H9 (cell line): Measurements from ENCODE around the gene GRIK4. TPM values are rescaled to one million over a fixed set of nuclear protein-coding genes. Genes with fewer than 3 reads are reported as not detected.

Experiments used
- DNase-seq: peaks from one replicate; pipeline ENCODE4 v3.0.0-alpha.2; 2017
- H2AFZ ChIP-seq: one replicate; pipeline ENCODE4 v1.6.1; 2013; ENCODE audit warnings: mild to moderate bottlenecking, low read length, control low read depth, moderate library complexity
- H2AK5ac ChIP-seq: 2 replicates; pipeline ENCODE4 v1.6.1; 2013; ENCODE audit warnings: low read length, control low read depth, mixed read lengths; ENCODE audit not compliant: insufficient read length
- H2BK120ac ChIP-seq: one replicate; pipeline ENCODE4 v1.6.1; 2013; ENCODE audit warnings: low read depth, mild to moderate bottlenecking, low read length, control low read depth, inconsistent platforms; ENCODE audit not compliant: poor library complexity, severe bottlenecking
- H2BK12ac ChIP-seq: 2 replicates; pipeline ENCODE4 v1.6.1; 2013; ENCODE audit warnings: low read length, control low read depth, mixed read lengths, low read depth; ENCODE audit not compliant: insufficient read length
- H2BK15ac ChIP-seq: 2 replicates; pipeline ENCODE4 v1.6.1; 2013; ENCODE audit warnings: low read depth, low read length, control low read depth
- H2BK20ac ChIP-seq: one replicate; pipeline ENCODE4 v1.6.1; 2013; ENCODE audit warnings: low read depth, mild to moderate bottlenecking, low read length, control low read depth, inconsistent platforms; ENCODE audit not compliant: poor library complexity, severe bottlenecking
- H2BK5ac ChIP-seq: 2 replicates; pipeline ENCODE4 v1.6.1; 2013; ENCODE audit warnings: low read length, control low read depth, mixed read lengths; ENCODE audit not compliant: insufficient read length
- H3K14ac ChIP-seq: 2 replicates; pipeline ENCODE4 v1.6.1; 2013; ENCODE audit warnings: low read length, control low read depth; ENCODE audit not compliant: insufficient read depth
- H3K18ac ChIP-seq: 2 replicates; pipeline ENCODE4 v1.6.1; 2013; ENCODE audit warnings: low read depth, mild to moderate bottlenecking, mixed read lengths, low read length, control low read depth; ENCODE audit not compliant: insufficient read length
- H3K23ac ChIP-seq: 2 replicates; pipeline ENCODE4 v1.6.1; 2013; ENCODE audit warnings: low read length, control low read depth, mixed read lengths, low read depth; ENCODE audit not compliant: insufficient read length
- H3K23me2 ChIP-seq: 2 replicates; pipeline ENCODE4 v1.6.1; 2013; ENCODE audit warnings: low read depth, mild to moderate bottlenecking, mixed read lengths, low read length, control low read depth; ENCODE audit not compliant: insufficient read length, poor library complexity, severe bottlenecking
- H3K27ac ChIP-seq: 2 replicates; pipeline ENCODE4 v1.5.1; 2013; ENCODE audit warnings: low read length, control low read depth, mixed read lengths, low read depth; ENCODE audit not compliant: insufficient read length
- H3K27me3 ChIP-seq: 2 replicates; pipeline ENCODE4 v1.6.1; 2013; ENCODE audit warnings: low read length, control low read depth, inconsistent platforms; ENCODE audit not compliant: insufficient read depth
- H3K4ac ChIP-seq: 2 replicates; pipeline ENCODE4 v1.6.1; 2013; ENCODE audit warnings: low read depth, mild to moderate bottlenecking, control low read depth, inconsistent platforms, low read length, moderate library complexity
- H3K4me1 ChIP-seq: 2 replicates; pipeline ENCODE4 v1.6.1; 2013; ENCODE audit warnings: low read length, control low read depth, inconsistent platforms; ENCODE audit not compliant: insufficient read depth
- H3K4me2 ChIP-seq: 2 replicates; pipeline ENCODE4 v1.6.1; 2013; ENCODE audit warnings: low read length, control low read depth, mixed read lengths; ENCODE audit not compliant: insufficient read length, insufficient read depth
- H3K56ac ChIP-seq: 2 replicates; pipeline ENCODE4 v1.6.1; 2013; ENCODE audit warnings: low read depth, mild to moderate bottlenecking, mixed read lengths, low read length, control low read depth; ENCODE audit not compliant: insufficient read length
- H3K79me1 ChIP-seq: 2 replicates; pipeline ENCODE4 v1.6.1; 2013; ENCODE audit warnings: low read depth, mild to moderate bottlenecking, moderate library complexity, low read length, control low read depth, inconsistent platforms; ENCODE audit not compliant: insufficient read depth, poor library complexity, severe bottlenecking
- H3K79me2 ChIP-seq: 2 replicates; pipeline ENCODE4 v1.6.1; 2013; ENCODE audit warnings: low read length, control low read depth, inconsistent platforms; ENCODE audit not compliant: insufficient read depth
- H3K9ac ChIP-seq: 2 replicates; pipeline ENCODE4 v1.6.1; 2013; ENCODE audit warnings: low read length, control low read depth, mixed read lengths; ENCODE audit not compliant: insufficient read length; ENCODE audit errors: extremely low read depth
- H3K9me3 ChIP-seq: one replicate; pipeline ENCODE4 v1.6.1; 2013; ENCODE audit warnings: low read depth, low read length, inconsistent platforms; ENCODE audit not compliant: control insufficient read depth
- H3T11ph ChIP-seq: one replicate; pipeline ENCODE4 v1.6.1; 2013; ENCODE audit warnings: mild to moderate bottlenecking, low read length, control low read depth, inconsistent platforms
- H4K20me1 ChIP-seq: one replicate; pipeline ENCODE4 v1.6.1; 2013; ENCODE audit not compliant: control insufficient read depth, insufficient read length, insufficient read depth
- H4K5ac ChIP-seq: 2 replicates; pipeline ENCODE4 v1.6.1; 2013; ENCODE audit warnings: low read depth, mild to moderate bottlenecking, mixed read lengths, low read length, control low read depth; ENCODE audit not compliant: insufficient read length
- H4K8ac ChIP-seq: replicated peaks from 2 replicates; pipeline ENCODE4 v1.6.1; 2013; ENCODE audit warnings: low read length, control low read depth, mixed read lengths, low read depth; ENCODE audit not compliant: insufficient read length
- H4K91ac ChIP-seq: 2 replicates; pipeline ENCODE4 v1.6.1; 2013; ENCODE audit warnings: low read depth, mild to moderate bottlenecking, moderate library complexity, mixed read lengths, low read length, control low read depth; ENCODE audit not compliant: insufficient read length
- H3K27ac Mint-ChIP-seq, 3 experiments: 2 replicates in 2 of 3; 3 replicates in 1 of 3; pipeline ENCODE4 v1.8.0; 2020 to 2021; ENCODE audit warnings: mixed read lengths in 3 of 3, mild to moderate bottlenecking in 1 of 3, moderate library complexity in 1 of 3
- H3K27me3 Mint-ChIP-seq: 2 replicates; pipeline ENCODE4 v1.8.0; 2021; ENCODE audit warnings: low read depth, mild to moderate bottlenecking, moderate library complexity, mixed read lengths
- H3K36me3 Mint-ChIP-seq, 3 experiments: 2 replicates in 2 of 3; 3 replicates in 1 of 3; pipeline ENCODE4 v1.8.0; 2020 to 2021; ENCODE audit warnings: low read depth in 3 of 3, mixed read lengths in 3 of 3; ENCODE audit not compliant: insufficient read depth in 1 of 3
- H3K4me1 Mint-ChIP-seq, 2 experiments: 2 replicates each; pipeline ENCODE4 v1.8.0; 2020; ENCODE audit warnings: mixed read lengths in 2 of 2
- H3K4me3 Mint-ChIP-seq, 2 experiments: 2 replicates in 1 of 2; 3 replicates in 1 of 2; pipeline ENCODE4 v1.8.0; 2020 to 2021; ENCODE audit warnings: mild to moderate bottlenecking in 2 of 2, mixed read lengths in 2 of 2, moderate library complexity in 1 of 2
- H3K9me3 Mint-ChIP-seq, 2 experiments: 2 replicates in 1 of 2; 3 replicates in 1 of 2; pipeline ENCODE4 v1.8.0; 2020; ENCODE audit warnings: mild to moderate bottlenecking in 2 of 2, mixed read lengths in 2 of 2, moderate library complexity in 1 of 2
- WGBS: extraction: QIAGEN DNeasy Blood & Tissue Kit; methylation state at CpG from one replicate; pipeline ENCODE4 v1.1.7; 2013; ENCODE audit warnings: missing lambda C conversion rate, low lambda C conversion rate, mixed read lengths; ENCODE audit not compliant: insufficient read length; ENCODE audit errors: extremely low coverage; 5-methylcytosine and 5-hydroxymethylcytosine counted together
- total RNA-seq: library from RNA; stranded (reverse); gene quantifications from 2 replicates; pipeline ENCODE4 v1.2.1, GENCODE V29; 2021
- TF ChIP-seq, protein P1 (sequence below): fragments of 200-600 bp; sonication (generic); conservative IDR thresholded peaks from 3 replicates; pipeline ENCODE4 v1.8.0; 2021; ENCODE audit warnings: antibody characterized with exemption, mild to moderate bottlenecking

Gene GRIK4
- total RNA-seq, 1 experiment from 2014 or later, result 2.3 TPM

DNA sequence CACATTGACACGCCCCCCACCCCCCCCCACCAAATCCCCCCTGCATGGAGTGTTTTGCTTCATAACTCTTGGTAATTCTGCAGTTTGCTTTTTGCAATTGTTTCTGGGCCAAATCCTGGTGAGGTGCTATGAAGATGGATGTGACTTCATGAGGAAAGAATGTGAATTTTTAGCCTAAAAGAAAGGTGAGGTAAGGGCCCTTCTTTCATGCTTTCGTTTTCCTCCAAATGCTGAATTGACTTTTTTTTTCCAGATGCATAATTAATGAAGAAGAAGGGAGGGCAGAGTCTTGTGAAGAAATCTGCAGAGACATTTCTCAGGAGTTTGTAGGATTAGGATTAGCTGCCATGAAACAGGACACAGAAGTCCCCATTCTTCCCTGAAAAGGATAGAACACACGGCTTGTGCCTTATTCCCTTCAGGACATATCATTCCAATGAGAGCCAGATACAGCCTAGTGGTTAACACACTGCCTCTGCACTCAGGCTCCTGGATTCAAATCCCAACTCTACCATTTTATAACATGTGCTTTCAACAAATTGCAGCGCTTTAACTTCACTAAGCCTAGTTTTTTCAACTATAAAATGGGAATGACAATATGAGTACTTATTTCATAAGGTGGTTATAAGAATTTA, 492.8 kb downstream of the GRIK4 start:
- Mint-ChIP-seq H3K27ac (peak overlapping the region in 1 of 3 experiments; percentile 23; a peak in 1 of 7 replicates), H3K36me3 (0 out of 7 replicates have a peak, but pooled peaks cover 0 to 3% (median 0%) of the 10 kb centered on the region in 3 experiments), H3K9me3 (no peaks in the 10 kb centered on the region; a peak in 2 of 5 replicates), H3K4me3 (no peak overlapping the region), H3K4me1 (peaks cover 12 to 20% of the 10 kb centered on the region in 2 experiments), H3K27me3 (peaks cover 2% of the 10 kb centered on the region; the same call in 1 of the 2 replicates)
- H3K4me2 ChIP-seq, result no peak overlapping the region
- peak overlapping the region; percentile 7 for H3K27ac ChIP-seq
- no peak overlapping the region for H3K18ac ChIP-seq
- no peaks in the 10 kb centered on the region for H3K79me2 ChIP-seq
- no peak overlapping the region for H3K56ac ChIP-seq
- no peak overlapping the region for H3K23ac ChIP-seq
- H3K14ac ChIP-seq, result no peak overlapping the region
- no peak for DNase-seq
- H3K9me3 ChIP-seq, result no peaks in the 10 kb centered on the region
- H4K5ac ChIP-seq, result no peak overlapping the region
- H3K9ac ChIP-seq, result no peak overlapping the region
- WGBS, result no CpG with 5 or more reads among the region's 4 CpGs
- no peaks in the 10 kb centered on the region for H3K23me2 ChIP-seq
- H2AK5ac ChIP-seq, result no peak overlapping the region
- peaks cover 2% of the 10 kb centered on the region; the same call in 1 of the 2 replicates for H3K4me1 ChIP-seq
- H4K20me1 ChIP-seq, result no peaks in the 10 kb centered on the region
- no peak overlapping the region for H4K8ac ChIP-seq
- H3K27me3 ChIP-seq, result no peaks in the 10 kb centered on the region
- H3T11ph ChIP-seq, result no peak overlapping the region
- TF ChIP-seq, protein P1, sequence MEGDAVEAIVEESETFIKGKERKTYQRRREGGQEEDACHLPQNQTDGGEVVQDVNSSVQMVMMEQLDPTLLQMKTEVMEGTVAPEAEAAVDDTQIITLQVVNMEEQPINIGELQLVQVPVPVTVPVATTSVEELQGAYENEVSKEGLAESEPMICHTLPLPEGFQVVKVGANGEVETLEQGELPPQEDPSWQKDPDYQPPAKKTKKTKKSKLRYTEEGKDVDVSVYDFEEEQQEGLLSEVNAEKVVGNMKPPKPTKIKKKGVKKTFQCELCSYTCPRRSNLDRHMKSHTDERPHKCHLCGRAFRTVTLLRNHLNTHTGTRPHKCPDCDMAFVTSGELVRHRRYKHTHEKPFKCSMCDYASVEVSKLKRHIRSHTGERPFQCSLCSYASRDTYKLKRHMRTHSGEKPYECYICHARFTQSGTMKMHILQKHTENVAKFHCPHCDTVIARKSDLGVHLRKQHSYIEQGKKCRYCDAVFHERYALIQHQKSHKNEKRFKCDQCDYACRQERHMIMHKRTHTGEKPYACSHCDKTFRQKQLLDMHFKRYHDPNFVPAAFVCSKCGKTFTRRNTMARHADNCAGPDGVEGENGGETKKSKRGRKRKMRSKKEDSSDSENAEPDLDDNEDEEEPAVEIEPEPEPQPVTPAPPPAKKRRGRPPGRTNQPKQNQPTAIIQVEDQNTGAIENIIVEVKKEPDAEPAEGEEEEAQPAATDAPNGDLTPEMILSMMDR, result no peak
- no peak overlapping the region for H2BK20ac ChIP-seq
- no peak overlapping the region for H4K91ac ChIP-seq
- H2AFZ ChIP-seq, result no peak overlapping the region
- H2BK120ac ChIP-seq, result no peak overlapping the region
- no peak overlapping the region for H2BK5ac ChIP-seq
- H2BK15ac ChIP-seq, result no peak overlapping the region
- H3K4ac ChIP-seq, result no peak overlapping the region
- H2BK12ac ChIP-seq, result no peak overlapping the region
- no peaks in the 10 kb centered on the region for H3K79me1 ChIP-seq
